K562 (cell line): ENCODE measurements around the gene UFSP1. TPM values are rescaled to one million over a fixed set of nuclear protein-coding genes. Genes with fewer than 3 reads are reported as not detected.
A peak's percentile ranks its signal among the peaks of the same experiment; 100 is the strongest.

Experiments
- E2F3 ChIP-seq: fragments of 250-450 bp; sonication (Bioruptor Pico); IDR thresholded peaks from 2 replicates; pipeline ENCODE4 v1.4.0; 2020; ENCODE audit warnings: mild to moderate bottlenecking
- ELK1 ChIP-seq: sonication (generic); formaldehyde crosslinking; IDR thresholded peaks from 2 replicates; pipeline ENCODE4 v1.8.1; 2022; ENCODE audit warnings: missing genetic modification reagents
- FIP1L1 ChIP-seq: fragments of 200-400 bp; formaldehyde crosslinking; IDR thresholded peaks from 2 replicates; pipeline ENCODE4 v1.6.1; 2018; ENCODE audit warnings: mild to moderate bottlenecking, low read depth, low read length; ENCODE audit not compliant: poor library complexity, severe bottlenecking
- FOSL1 ChIP-seq: fragments of 200-800 bp; sonication (Bioruptor generic); conservative IDR thresholded peaks from 2 replicates; pipeline ENCODE4 v1.6.1; 2016; ENCODE audit warnings: missing genetic modification characterization, missing compliant biosample characterization
- GABPB2 ChIP-seq: fragments of 250-450 bp; sonication (Bioruptor Pico); conservative IDR thresholded peaks from 2 replicates; pipeline ENCODE4 v1.5.1; 2021; ENCODE audit warnings: mild to moderate bottlenecking
- GATA2 ChIP-seq: sonication (generic); formaldehyde crosslinking; IDR thresholded peaks from 2 replicates; pipeline ENCODE4 v1.4.0; 2020; ENCODE audit warnings: mild to moderate bottlenecking, missing genetic modification reagents
- GATAD2A ChIP-seq: fragments of 450-650 bp; IDR thresholded peaks from 2 replicates; pipeline ENCODE4 v1.6.1; 2017
- HNRNPLL ChIP-seq: fragments of 200-400 bp; formaldehyde crosslinking; IDR thresholded peaks from 2 replicates; pipeline ENCODE4 v1.6.1; 2017; ENCODE audit warnings: low read length, low read depth, mild to moderate bottlenecking; ENCODE audit not compliant: poor library complexity, severe bottlenecking
- ILK ChIP-seq: fragments of 450-650 bp; IDR thresholded peaks from 2 replicates; pipeline ENCODE4 v1.6.1; 2016; ENCODE audit warnings: missing genetic modification characterization, low read depth, mild to moderate bottlenecking, missing compliant biosample characterization, moderate library complexity, borderline replicate concordance
- MNT ChIP-seq, 2 experiments: fragments of 450-650 bp; conservative IDR thresholded peaks; 2 replicates each; pipeline ENCODE4 v1.6.1; 2017; ENCODE audit warnings: mild to moderate bottlenecking in 2 of 2, moderate library complexity in 2 of 2
- RCOR1 ChIP-seq, 2 experiments: IDR thresholded peaks; 2 replicates each; pipeline ENCODE4 v1.6.1; 2012; ENCODE audit warnings: low read depth in 2 of 2, low read length in 2 of 2, borderline replicate concordance in 1 of 2, improper control_type of control experiment in 1 of 2
- SP1 ChIP-seq: sonication (generic); formaldehyde crosslinking; IDR thresholded peaks from 2 replicates; pipeline ENCODE4 v1.8.1; 2022; ENCODE audit warnings: mild to moderate bottlenecking, missing genetic modification reagents
- SRSF9 ChIP-seq: fragments of 200-400 bp; formaldehyde crosslinking; IDR thresholded peaks from 2 replicates; pipeline ENCODE4 v1.6.1; 2017; ENCODE audit warnings: low read depth, low read length, borderline replicate concordance
- SUPT5H ChIP-seq: fragments of 450-650 bp; IDR thresholded peaks from 2 replicates; pipeline ENCODE4 v1.6.1; 2016
- TAF9B ChIP-seq: fragments of 450-650 bp; IDR thresholded peaks from 2 replicates; pipeline ENCODE4 v1.6.1; 2018; ENCODE audit warnings: mild to moderate bottlenecking; ENCODE audit not compliant: partially characterized antibody
- TEAD2 ChIP-seq: fragments of 450-650 bp; IDR thresholded peaks from 2 replicates; pipeline ENCODE4 v1.6.1; 2016; ENCODE audit warnings: missing genetic modification characterization, control low read depth, missing compliant biosample characterization
- U2AF2 ChIP-seq: fragments of 200-400 bp; formaldehyde crosslinking; optimal IDR thresholded peaks from 2 replicates; pipeline ENCODE3; 2017; ENCODE audit warnings: low read depth, mild to moderate bottlenecking, low read length
- YY1 ChIP-seq, 3 experiments: IDR thresholded peaks; 2 replicates each; pipeline ENCODE4 v1.6.1; 2011; ENCODE audit warnings: low read length in 2 of 3, mild to moderate bottlenecking in 2 of 3, moderate library complexity in 2 of 3, borderline replicate concordance in 1 of 3, control low read depth in 1 of 3, low read depth in 1 of 3; ENCODE audit not compliant: insufficient read depth in 3 of 3, insufficient replicate concordance in 2 of 3, control insufficient read depth in 1 of 3, insufficient read length in 1 of 3; ENCODE audit errors: extremely low read depth in 1 of 3
- ZBTB1 ChIP-seq: sonication (generic); formaldehyde crosslinking; IDR thresholded peaks from 2 replicates; pipeline ENCODE4 v1.8.1; 2023; ENCODE audit warnings: missing genetic modification reagents, low read depth, mild to moderate bottlenecking, borderline replicate concordance
- ZC3H4 ChIP-seq: sonication (generic); formaldehyde crosslinking; IDR thresholded peaks from 2 replicates; pipeline ENCODE4 v1.9.0; 2021; ENCODE audit warnings: missing genetic modification reagents, borderline replicate concordance
- ZNF174 ChIP-seq: fragments of 250-450 bp; sonication (Bioruptor Pico); IDR thresholded peaks from 2 replicates; pipeline ENCODE4 v1.4.0; 2020; ENCODE audit warnings: mild to moderate bottlenecking
- ZNF41 ChIP-seq: fragments of 250-450 bp; sonication (Bioruptor Pico); conservative IDR thresholded peaks from 2 replicates; pipeline ENCODE4 v1.4.0; 2020; ENCODE audit warnings: mild to moderate bottlenecking
- ZNF444 ChIP-seq: fragments of 250-450 bp; sonication (Bioruptor Pico); IDR thresholded peaks from 2 replicates; pipeline ENCODE4 v1.4.0; 2020; ENCODE audit warnings: mild to moderate bottlenecking, moderate library complexity
- polyA plus RNA-seq, 8 experiments: library from polyadenylated mRNA; depleted of rRNA in 4 of 8; stranded (reverse) in 5 of 8; unstranded in 3 of 8; fragments of >200 nt; fragmentation: Nextera tagmentation in 2 of 8; fragmentation: Illumina TruSeq in 1 of 8; extraction: Ambion mirVana in 2 of 8; extraction: Trizol in 1 of 8; gene quantifications; 2 replicates each; pipeline versions ENCODE4 v1.2.1 to v1.2.3, GENCODE V29; 2011 to 2014; ENCODE audit warnings: inconsistent platforms in 1 of 8, missing spikeins in 1 of 8
- total RNA-seq, 7 experiments: library from RNA; depleted of rRNA in 6 of 7; stranded (reverse); fragments of >200 nt in 6 of 7; fragmentation: Illumina TruSeq in 2 of 7; extraction: Trizol in 2 of 7; gene quantifications; 2 replicates each; pipeline versions ENCODE4 v1.2.1 to v1.2.3, GENCODE V29; 2011 to 2021; ENCODE audit warnings: low replicate concordance in 1 of 7

Gene UFSP1
- total and polyA plus RNA-seq, 9 of the 15 experiments (the other 6 are each of a cell fraction or from before 2014, with no cell fraction given) = 0.50 to 18.8 (median 2.1) TPM

- TF ChIP-seq ILK (tag) (no peak), TEAD2 (tag) (no peak), SP1 (CRISPR knock-in tag) (peak; percentile 95), ZBTB1 (CRISPR knock-in tag) (0 out of 2 replicates have a peak, but pooled peaks have one; percentile 16), MNT (conservative IDR thresholded peaks at IDR 0.05) (peak; percentile 59 to 86; a peak in 3 of 4 replicates), ZNF174 (CRISPR knock-in tag) (0 out of 2 replicates have a peak, but pooled peaks have one; percentile 52), GATA2 (CRISPR knock-in tag) (no peak), TAF9B (peak; percentile 77), ELK1 (no peak), ZNF41 (CRISPR knock-in tag) (peak; percentile 85), ZNF444 (CRISPR knock-in tag) (peak; percentile 11; the same call in 1 of the 2 replicates), HNRNPLL (peak; percentile 70), U2AF2 (no peak), SRSF9 (no peak), YY1 (IDR thresholded peaks at IDR 0.05; ENCODE audit: borderline replicate concordance in 1 of 3, control insufficient read depth in 1 of 3, extremely low read depth in 1 of 3, insufficient read depth in 3 of 3, insufficient read length in 1 of 3, insufficient replicate concordance in 2 of 3, low read depth in 1 of 3, low read length in 2 of 3) (peak; percentile 67 to 96 (median 94)), FIP1L1 (peak; percentile 94), SUPT5H (peak; percentile 98), E2F3 (peak; percentile 97), FOSL1 (tag) (0 out of 2 replicates have a peak, but pooled peaks have one; percentile 3), GATAD2A (0 out of 2 replicates have a peak, but pooled peaks have one; percentile 9), ZC3H4 (CRISPR knock-in tag) (no peak; the same call in 1 of the 2 replicates), GABPB2 (CRISPR knock-in tag) (no peak), RCOR1 (IDR thresholded peaks at IDR 0.05; ENCODE audit: borderline replicate concordance in 1 of 2, low read depth in 2 of 2, low read length in 2 of 2) (peak in 1 of 2 experiments; percentile 62; a peak in 1 of 4 replicates)
Observed at GRCh38 chr7:100874577-100875355, 14.7 kb downstream of the UFSP1 start, which contains the start of gene SRRT (continued).
